A673 (cell line): ENCODE results near the gene TRIM56. TPM values are rescaled to one million over a fixed set of nuclear protein-coding genes. Genes with fewer than 3 reads are reported as not detected.

Source experiments
- BruUV-seq: library from RNA; stranded (reverse); fragments of 400-500 nt; replicated peaks from 2 replicates; lab custom pipeline; 2021; lab: Mats Ljungman, UMichigan
- CTCF ChIA-PET: fragments of 300-600 bp; sonication (Branson Sonifier 250); formaldehyde crosslinking; loops from one replicate; lab custom pipeline; 2022; ENCODE audit warnings: antibody characterized with exemption; lab: Charles Lee
- POLR2A ChIA-PET: fragments of 300-600 bp; sonication (Branson Sonifier 250); formaldehyde crosslinking; loops from one replicate; lab custom pipeline; 2022; ENCODE audit warnings: antibody characterized with exemption; ENCODE audit not compliant: low non-redundant PET; lab: Charles Lee
- DNase-seq: peaks from one replicate; pipeline ENCODE4 v3.0.0-alpha.2; 2015; ENCODE audit warnings: low spot score
- H3K27ac ChIP-seq: fragments of 200-600 bp; sonication (generic); 2 replicates; pipeline ENCODE4 v1.5.1; 2016; ENCODE audit warnings: mixed run types, low read depth, mild to moderate bottlenecking, mixed read lengths, antibody characterized with exemption, low read length; ENCODE audit not compliant: poor library complexity, severe bottlenecking
- H3K27me3 ChIP-seq: fragments of 200-600 bp; sonication (generic); replicated peaks from 2 replicates; pipeline ENCODE4 v1.6.1; 2017; ENCODE audit warnings: mixed run types, low read depth, mild to moderate bottlenecking, mixed read lengths, antibody characterized with exemption, low read length; ENCODE audit not compliant: insufficient read depth, poor library complexity
- H3K36me3 ChIP-seq: fragments of 200-600 bp; sonication (generic); 2 replicates; pipeline ENCODE4 v1.6.1; 2016; ENCODE audit warnings: mixed run types, mild to moderate bottlenecking, mixed read lengths, antibody characterized with exemption, low read length; ENCODE audit not compliant: insufficient read depth, poor library complexity, severe bottlenecking
- H3K4me1 ChIP-seq: fragments of 200-600 bp; sonication (generic); 2 replicates; pipeline ENCODE4 v1.6.1; 2017; ENCODE audit warnings: mixed run types, mild to moderate bottlenecking, mixed read lengths, antibody characterized with exemption, low read length; ENCODE audit not compliant: insufficient read depth, poor library complexity, severe bottlenecking
- H3K4me3 ChIP-seq: fragments of 200-600 bp; sonication (generic); 2 replicates; pipeline ENCODE4 v1.5.1; 2016; ENCODE audit warnings: low read depth, mixed run types, mild to moderate bottlenecking, mixed read lengths, low read length; ENCODE audit not compliant: poor library complexity, severe bottlenecking
- H3K9me3 ChIP-seq: fragments of 200-600 bp; sonication (generic); 2 replicates; pipeline ENCODE4 v1.6.1; 2016; ENCODE audit warnings: mixed run types, low read depth, mild to moderate bottlenecking, mixed read lengths, antibody characterized with exemption, low read length; ENCODE audit not compliant: poor library complexity, severe bottlenecking
- EZH2 ChIP-seq: fragments of 200-600 bp; sonication (generic); IDR thresholded peaks from 2 replicates; pipeline ENCODE4 v1.6.1; 2017; ENCODE audit warnings: borderline replicate concordance, low read depth, mild to moderate bottlenecking, mixed read lengths, antibody characterized with exemption, low read length; ENCODE audit not compliant: poor library complexity, severe bottlenecking
- intact Hi-C: fragments of 100-400 bp; cut with micrococcal nuclease; formaldehyde crosslinking; loops from one replicate; pipeline ENCODE4 v1.10.0; 2022; ENCODE audit not compliant: unreplicated experiment
- total RNA-seq: library from RNA; stranded (reverse); gene quantifications from 2 replicates; pipeline ENCODE4 v1.2.3, GENCODE V29; 2021
- TF ChIP-seq, protein P1 (sequence below): fragments of 300-800, 200-600 bp; sonication (generic); conservative IDR thresholded peaks from 2 replicates; pipeline ENCODE4 v1.5.1; 2017; ENCODE audit warnings: low read depth, mild to moderate bottlenecking, antibody characterized with exemption, low read length, moderate library complexity, mixed read lengths

TRIM56 gene
- total RNA-seq, 1 experiment from 2014 or later = 32.3 TPM

- no peak for DNase-seq
- no peak overlapping the region for H3K27ac ChIP-seq
These were observed 40.8 kb downstream of the TRIM56 start for GRCh38 chr7:101125989-101126650.

GRCh38 chr7:101126651-101127459 is 41.6 kb downstream of the TRIM56 start, which contains the start of gene SERPINE1:
TSS of gene SERPINE1 (plus strand) at chr7:101127104. CDS start at chr7:101128394, 1,290 bp downstream.
- peak within 1 kb of the TSS; percentile 26 for H3K4me3 ChIP-seq
- intact Hi-C loops = no loop called here
- TF ChIP-seq EZH2 = no peak
- TF ChIP-seq, protein P1, sequence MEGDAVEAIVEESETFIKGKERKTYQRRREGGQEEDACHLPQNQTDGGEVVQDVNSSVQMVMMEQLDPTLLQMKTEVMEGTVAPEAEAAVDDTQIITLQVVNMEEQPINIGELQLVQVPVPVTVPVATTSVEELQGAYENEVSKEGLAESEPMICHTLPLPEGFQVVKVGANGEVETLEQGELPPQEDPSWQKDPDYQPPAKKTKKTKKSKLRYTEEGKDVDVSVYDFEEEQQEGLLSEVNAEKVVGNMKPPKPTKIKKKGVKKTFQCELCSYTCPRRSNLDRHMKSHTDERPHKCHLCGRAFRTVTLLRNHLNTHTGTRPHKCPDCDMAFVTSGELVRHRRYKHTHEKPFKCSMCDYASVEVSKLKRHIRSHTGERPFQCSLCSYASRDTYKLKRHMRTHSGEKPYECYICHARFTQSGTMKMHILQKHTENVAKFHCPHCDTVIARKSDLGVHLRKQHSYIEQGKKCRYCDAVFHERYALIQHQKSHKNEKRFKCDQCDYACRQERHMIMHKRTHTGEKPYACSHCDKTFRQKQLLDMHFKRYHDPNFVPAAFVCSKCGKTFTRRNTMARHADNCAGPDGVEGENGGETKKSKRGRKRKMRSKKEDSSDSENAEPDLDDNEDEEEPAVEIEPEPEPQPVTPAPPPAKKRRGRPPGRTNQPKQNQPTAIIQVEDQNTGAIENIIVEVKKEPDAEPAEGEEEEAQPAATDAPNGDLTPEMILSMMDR = 0 out of 2 replicates have a peak, but pooled peaks have one; percentile 34
- DNase-seq = peak; percentile 93
- peaks cover 18% of the 10 kb centered on the region for H3K4me1 ChIP-seq
- H3K36me3 ChIP-seq = no peaks in the 10 kb centered on the region
- no peak within 1 kb of the TSS for H3K27ac ChIP-seq
- H3K9me3 ChIP-seq = no peaks in the 10 kb centered on the region
- no TSS peak for BruUV-seq
- H3K27me3 ChIP-seq = no peaks in the 10 kb centered on the region
- ChIA-PET POLR2A (no interaction called here), CTCF (interaction anchor here (0.6 to 0.9 kb wide), 3 partner anchors 17 to 31 kb away, joined by 3 read pairs; no protein-coding TSS in a partner anchor)

More at GRCh38 chr7:101125989-101126650, 40.8 kb downstream of the TRIM56 start:
- Histone ChIP-seq H3K9me3 (no peaks in the 10 kb centered on the region), H3K4me3 (no peak overlapping the region), H3K4me1 (peaks cover 18% of the 10 kb centered on the region), H3K27me3 (no peaks in the 10 kb centered on the region), H3K36me3 (no peaks in the 10 kb centered on the region)
- no TSS peak for BruUV-seq
- intact Hi-C loops = no loop called here
- POLR2A ChIA-PET = no interaction called here
- TF ChIP-seq EZH2 = no peak
- TF ChIP-seq, protein P1 = no peak
- CTCF ChIA-PET = interaction anchor here (0.6 to 0.9 kb wide), 3 partner anchors 18 to 31 kb away, joined by 3 read pairs; no protein-coding TSS in a partner anchor

GRCh38 chr7:101127460-101128039 is 42.3 kb downstream of the TRIM56 start:
- no peaks in the 10 kb centered on the region for H3K27me3 ChIP-seq
- intact Hi-C loops = no loop called here
- no peaks in the 10 kb centered on the region for H3K9me3 ChIP-seq
- ChIA-PET CTCF (no interaction called here), POLR2A (no interaction called here)
- no peaks in the 10 kb centered on the region for H3K36me3 ChIP-seq
- H3K4me3 ChIP-seq = peak overlapping the region; percentile 26
- TF ChIP-seq, protein P1 = no peak
- no peak for TF ChIP-seq EZH2
- H3K4me1 ChIP-seq = peaks cover 18% of the 10 kb centered on the region
- no peak for DNase-seq
- BruUV-seq = TSS peak; percentile 85
- no peak overlapping the region for H3K27ac ChIP-seq
